Esophagus (tissue), 2 donors: ENCODE measurements around the gene DRD3. TPM values are rescaled to one million over a fixed set of nuclear protein-coding genes. Genes with fewer than 3 reads are reported as not detected.

Source experiments
- polyA plus RNA-seq, 2 donors: library from polyadenylated mRNA; stranded (reverse); fragments of 200-250 nt; gene quantifications; one replicate each; pipeline ENCODE4 v1.2.3, GENCODE V29; 2013
- donor health status: healthy with polysubstance abuse.
- donor health status: Bipolar disorder and iron deficiency.

Gene DRD3
- polyA plus RNA-seq, 2 donors, result not detected

Other genes with a start within 250 kb of the DRD3 start
- 1 to 10 TPM; 1.6 to 2.1 TPM for gene ZDHHC23, start 231.0 kb downstream of the DRD3 start, polyA plus RNA-seq
- gene CCDC191, start 122.5 kb downstream of the DRD3 start, polyA plus RNA-seq, result 1 to 10 TPM; 1.0 to 2.9 TPM
- 1 to 10 TPM; 4.6 to 6.3 TPM for gene QTRT2, start 122.3 kb downstream of the DRD3 start, polyA plus RNA-seq
- under 1 TPM in 1 of 2 donors, not detected in 1; 0.05 TPM for gene ZNF80, start 58.5 kb upstream of the DRD3 start, polyA plus RNA-seq
- under 1 TPM; 0.39 to 0.41 TPM for gene TIGIT, start 115.0 kb upstream of the DRD3 start, polyA plus RNA-seq